Uterus (tissue), 4 donors: ENCODE measurements around the gene ASIP. TPM values are rescaled to one million over a fixed set of nuclear protein-coding genes. Genes with fewer than 3 reads are reported as not detected.
"Not testable (repeated sequence)": the region's sequence is repeated elsewhere in the genome, so short reads cannot be mapped to it uniquely, and the experiment has no call there.

Experiments used
- DNase-seq, 2 donors: peaks; one replicate each; pipeline ENCODE4 v3.0.0-alpha.2; 2019 to 2020
- H3K27ac ChIP-seq, 2 donors: fragments of 200-600 bp; sonication (generic); 1 replicate in 1 of 2; 2 replicates in 1 of 2; pipeline ENCODE4 v1.5.1; 2016 to 2018
- H3K27me3 ChIP-seq, 2 donors: fragments of 200-600 bp; sonication (generic); one replicate each; pipeline ENCODE4 v1.5.1; 2018 to 2019; ENCODE audit warnings: control low read depth in 1 of 2
- H3K36me3 ChIP-seq, 2 donors: fragments of 200-600 bp; sonication (generic); one replicate each; pipeline ENCODE4 v1.5.1; 2019; ENCODE audit warnings: control low read depth in 1 of 2
- H3K4me1 ChIP-seq, 2 donors: fragments of 200-600 bp; sonication (generic); one replicate each; pipeline ENCODE4 v1.5.1; 2018 to 2019; ENCODE audit warnings: control low read depth in 1 of 2
- H3K4me3 ChIP-seq, 2 donors: fragments of 200-600 bp; sonication (generic); 1 replicate in 1 of 2; 2 replicates in 1 of 2; pipeline ENCODE4 v1.5.1; 2018 to 2019; ENCODE audit warnings: mild to moderate bottlenecking in 1 of 2
- H3K9me3 ChIP-seq, 2 donors: fragments of 200-600 bp; sonication (generic); one replicate each; pipeline ENCODE4 v1.5.1; 2019; ENCODE audit warnings: control low read depth in 1 of 2
- POLR2A ChIP-seq, 2 donors: fragments of 450-650 bp; IDR thresholded peaks; one replicate each; pipeline ENCODE4 v1.6.1; 2016; ENCODE audit warnings: antibody characterized with exemption in 2 of 2, mild to moderate bottlenecking in 1 of 2, moderate library complexity in 1 of 2
- intact Hi-C: fragments of 100-400 bp; cut with DNase I; formaldehyde crosslinking; loops from one replicate; pipeline ENCODE4 v1.15.1; 2023; ENCODE audit warnings: low total_unique reads
- total RNA-seq, 4 donors: library from RNA; depleted of rRNA in 3 of 4; stranded (reverse); fragments of >200 nt in 3 of 4; gene quantifications; one replicate each; pipeline versions ENCODE4 v1.1.0 to v1.2.4, GENCODE V29; 2014 to 2023
- TF ChIP-seq, protein P1 (sequence below), 4 experiments: fragments of 200-600 bp in 2 of 4; fragments of 450-650 bp in 2 of 4; sonication (generic) in 2 of 4; IDR thresholded peaks; one replicate each; pipeline ENCODE4 v1.5.1; 2016 to 2019; ENCODE audit warnings: antibody characterized with exemption in 4 of 4, mild to moderate bottlenecking in 2 of 4, moderate library complexity in 1 of 4
- donor health status: DM: yes; HTN: yes; CAD: no.

The ASIP gene
- total RNA-seq, 4 donors from 2014 or later: not detected

- H3K27me3 ChIP-seq: no peaks in the 10 kb centered on the region
- no peak overlapping the region for H3K4me3 ChIP-seq
- no peaks in the 10 kb centered on the region for H3K9me3 ChIP-seq
- no peak overlapping the region for H3K27ac ChIP-seq
- H3K4me1 ChIP-seq: no peaks in the 10 kb centered on the region
- intact Hi-C loops: no loop called here
- no peak for DNase-seq
- H3K36me3 ChIP-seq: no peaks in the 10 kb centered on the region
- TF ChIP-seq, protein P1, sequence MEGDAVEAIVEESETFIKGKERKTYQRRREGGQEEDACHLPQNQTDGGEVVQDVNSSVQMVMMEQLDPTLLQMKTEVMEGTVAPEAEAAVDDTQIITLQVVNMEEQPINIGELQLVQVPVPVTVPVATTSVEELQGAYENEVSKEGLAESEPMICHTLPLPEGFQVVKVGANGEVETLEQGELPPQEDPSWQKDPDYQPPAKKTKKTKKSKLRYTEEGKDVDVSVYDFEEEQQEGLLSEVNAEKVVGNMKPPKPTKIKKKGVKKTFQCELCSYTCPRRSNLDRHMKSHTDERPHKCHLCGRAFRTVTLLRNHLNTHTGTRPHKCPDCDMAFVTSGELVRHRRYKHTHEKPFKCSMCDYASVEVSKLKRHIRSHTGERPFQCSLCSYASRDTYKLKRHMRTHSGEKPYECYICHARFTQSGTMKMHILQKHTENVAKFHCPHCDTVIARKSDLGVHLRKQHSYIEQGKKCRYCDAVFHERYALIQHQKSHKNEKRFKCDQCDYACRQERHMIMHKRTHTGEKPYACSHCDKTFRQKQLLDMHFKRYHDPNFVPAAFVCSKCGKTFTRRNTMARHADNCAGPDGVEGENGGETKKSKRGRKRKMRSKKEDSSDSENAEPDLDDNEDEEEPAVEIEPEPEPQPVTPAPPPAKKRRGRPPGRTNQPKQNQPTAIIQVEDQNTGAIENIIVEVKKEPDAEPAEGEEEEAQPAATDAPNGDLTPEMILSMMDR (IDR thresholded peaks at IDR 0.05): no peak
- TF ChIP-seq POLR2A (IDR thresholded peaks at IDR 0.05): no peak
Observed at GRCh38 chr20:34243377-34243776, 2.2 kb downstream of the ASIP start.

- no peak for TF ChIP-seq POLR2A (IDR thresholded peaks at IDR 0.05)
- TF ChIP-seq, protein P1 (IDR thresholded peaks at IDR 0.05): no peak
- Histone ChIP-seq H3K4me1 (no peaks in the 10 kb centered on the region), H3K9me3 (no peaks in the 10 kb centered on the region), H3K27ac (no peak overlapping the region), H3K36me3 (no peaks in the 10 kb centered on the region), H3K4me3 (no peak overlapping the region), H3K27me3 (no peaks in the 10 kb centered on the region)
- intact Hi-C loops: no loop called here
- no peak for DNase-seq
Observed at GRCh38 chr20:34246126-34246626, 5.0 kb downstream of the ASIP start.

DNA sequence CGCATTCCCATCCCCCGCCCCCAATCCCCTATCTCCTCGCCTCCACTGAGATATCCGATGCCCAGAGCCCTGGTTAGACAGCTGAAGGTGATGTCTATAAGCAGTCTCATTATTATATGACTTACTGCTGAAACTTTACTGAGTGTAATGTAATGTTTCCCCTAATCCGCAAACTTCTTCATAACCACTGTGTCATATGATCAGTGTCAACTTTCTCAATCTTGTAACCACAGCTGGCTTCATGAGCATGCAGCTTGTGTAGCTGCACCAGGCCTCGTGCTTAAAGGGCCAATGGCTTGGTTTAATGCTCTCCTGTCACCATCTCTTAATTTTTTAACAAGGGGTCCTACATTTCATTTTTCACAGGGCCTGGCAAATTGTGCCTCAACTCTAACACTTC lies 8.1 kb downstream of the ASIP start:
- TF ChIP-seq, protein P1 (IDR thresholded peaks at IDR 0.05): no peak
- TF ChIP-seq POLR2A (IDR thresholded peaks at IDR 0.05): no peak
- intact Hi-C loops: no loop called here
- no peak overlapping the region for H3K27ac ChIP-seq
- DNase-seq: no peak
- H3K27me3 ChIP-seq: no peaks in the 10 kb centered on the region
- H3K9me3 ChIP-seq: no peaks in the 10 kb centered on the region
- no peaks in the 10 kb centered on the region for H3K36me3 ChIP-seq
- H3K4me3 ChIP-seq: no peak overlapping the region
- no peaks in the 10 kb centered on the region for H3K4me1 ChIP-seq

DNA sequence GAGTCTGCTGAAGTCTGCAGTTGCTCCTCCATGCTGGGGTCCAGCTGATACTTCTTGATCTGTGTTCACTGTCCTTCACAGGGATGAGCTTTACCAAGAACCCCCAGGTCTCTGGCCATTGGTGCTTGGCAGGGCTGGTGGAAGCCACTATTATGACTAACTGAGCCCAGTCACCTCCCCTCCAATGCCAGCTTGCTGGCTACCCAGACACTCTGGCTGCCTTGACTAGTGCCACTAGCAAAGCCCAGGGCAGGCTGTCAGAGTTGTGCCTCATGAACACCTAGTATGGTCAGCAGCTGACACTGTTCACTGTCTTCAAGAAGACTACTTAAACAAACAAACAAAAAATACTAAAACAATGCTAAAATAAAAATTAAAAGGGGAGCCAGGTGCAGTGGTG lies 8.8 kb downstream of the ASIP start:
- Histone ChIP-seq H3K9me3 (no peaks in the 10 kb centered on the region), H3K36me3 (no peaks in the 10 kb centered on the region), H3K27me3 (no peaks in the 10 kb centered on the region), H3K4me1 (no peaks in the 10 kb centered on the region), H3K27ac (no peak overlapping the region), H3K4me3 (no peak overlapping the region)
- intact Hi-C loops: no loop called here
- no peak for DNase-seq
- TF ChIP-seq, protein P1 (IDR thresholded peaks at IDR 0.05): no peak
- no peak for TF ChIP-seq POLR2A (IDR thresholded peaks at IDR 0.05)

GRCh38 chr20:34251619-34252018 lies 10.4 kb downstream of the ASIP start:
- Histone ChIP-seq H3K27ac (no peak overlapping the region), H3K9me3 (no peaks in the 10 kb centered on the region), H3K4me3 (no peak overlapping the region), H3K36me3 (no peaks in the 10 kb centered on the region), H3K27me3 (no peaks in the 10 kb centered on the region), H3K4me1 (no peaks in the 10 kb centered on the region)
- intact Hi-C loops: no loop called here
- no peak for DNase-seq
- TF ChIP-seq POLR2A (IDR thresholded peaks at IDR 0.05): no peak
- TF ChIP-seq, protein P1 (IDR thresholded peaks at IDR 0.05): no peak

DNA sequence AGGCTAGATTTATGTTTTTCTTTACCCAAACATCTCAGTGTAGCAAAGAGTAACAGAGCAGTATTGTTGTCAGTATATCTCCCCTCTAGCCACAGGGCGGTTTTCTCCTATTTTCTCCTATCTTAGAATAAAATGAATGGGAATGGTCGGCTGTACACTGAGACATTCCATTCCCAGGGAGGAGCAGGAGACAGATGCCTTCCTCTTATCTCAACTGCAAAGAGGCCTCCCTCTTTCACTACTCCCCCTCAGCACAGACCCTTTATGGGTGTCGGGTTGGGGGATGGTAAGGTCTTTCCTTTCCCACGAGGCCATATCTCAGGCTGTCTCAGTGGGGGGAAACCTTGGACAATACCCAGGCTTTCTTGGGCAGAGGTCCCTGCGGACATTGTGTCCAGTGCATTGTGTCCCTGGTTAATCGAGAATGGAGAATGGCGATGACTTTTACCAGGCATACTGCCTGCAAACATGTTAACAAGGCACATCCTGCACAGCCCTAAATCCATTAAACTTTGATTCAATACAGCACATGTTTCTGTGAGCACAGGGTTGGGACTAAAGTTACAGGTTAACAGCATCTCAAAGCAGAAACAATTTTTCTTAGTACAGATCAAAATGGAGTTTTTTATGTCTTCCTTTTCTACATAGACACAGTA lies 11.3 kb downstream of the ASIP start:
- H3K9me3 ChIP-seq, DNase-seq, H3K4me1 ChIP-seq, H3K27ac ChIP-seq, H3K36me3 ChIP-seq, intact Hi-C loops, H3K4me3 ChIP-seq, H3K27me3 ChIP-seq: not testable (repeated sequence)
